ENCODE results near the gene ADAMTS3.
"Not testable (repeated sequence)": the region's sequence is repeated elsewhere in the genome, so short reads cannot be mapped to it uniquely, and the experiment has no call there.

The ADAMTS3 gene

DNA sequence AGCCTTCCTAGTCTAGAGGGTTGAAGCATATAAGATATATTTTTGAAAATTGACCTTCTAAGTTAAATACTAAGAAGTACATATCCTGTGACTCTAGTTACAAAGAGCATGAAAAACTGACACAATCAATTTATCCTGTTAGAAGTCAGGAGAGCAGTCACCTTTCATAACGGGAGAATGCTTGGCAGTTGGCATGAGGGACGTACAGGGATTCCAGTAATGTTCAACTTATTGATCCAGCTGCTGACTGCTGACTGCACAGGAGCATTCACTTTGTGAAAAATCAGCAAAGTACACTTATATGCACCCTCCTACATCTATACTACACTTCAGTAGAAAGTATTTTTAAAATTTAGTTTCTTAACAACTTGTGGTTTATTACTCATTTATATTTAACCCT is 4.2 kb downstream of the ADAMTS3 start:
- peaks cover 4% of the 10 kb centered on the region for H3K4me1 Mint-ChIP-seq
- no peaks in the 10 kb centered on the region for H3K36me3 Mint-ChIP-seq
- ATAC-seq (no peak), DNase-seq (ENCODE audit: low spot score in 2 of 2) (no peak)
- H3K27ac Mint-ChIP-seq: no peak overlapping the region
- no peaks in the 10 kb centered on the region for H3K9me3 Mint-ChIP-seq
- H3K4me3 Mint-ChIP-seq: no peak overlapping the region

- no peak for ATAC-seq
Observed at GRCh38 chr4:72564184-72564583, 4.8 kb downstream of the ADAMTS3 start.

GRCh38 chr4:72558655-72559054 is 10.4 kb downstream of the ADAMTS3 start:
- ATAC-seq: no peak
- H3K9me3 Mint-ChIP-seq: peaks cover 3% of the 10 kb centered on the region
- DNase-seq (ENCODE audit: low spot score in 2 of 2): no peak
- no peaks in the 10 kb centered on the region for H3K4me1 Mint-ChIP-seq
- no peaks in the 10 kb centered on the region for H3K36me3 Mint-ChIP-seq
- H3K27ac Mint-ChIP-seq: no peak overlapping the region
- no peak overlapping the region for H3K4me3 Mint-ChIP-seq

More at GRCh38 chr4:72564184-72564583, 4.8 kb downstream of the ADAMTS3 start:
- Mint-ChIP-seq H3K36me3 (no peaks in the 10 kb centered on the region), H3K9me3 (no peaks in the 10 kb centered on the region), H3K4me3 (no peak overlapping the region), H3K4me1 (peaks cover 4% of the 10 kb centered on the region), H3K27ac (no peak overlapping the region)
- DNase-seq (ENCODE audit: low spot score in 2 of 2): no peak

GRCh38 chr4:72557021-72557420 is 12.0 kb downstream of the ADAMTS3 start:
- DNase-seq (ENCODE audit: low spot score in 2 of 2) (no peak), ATAC-seq (no peak)
- H3K4me1 Mint-ChIP-seq: no peaks in the 10 kb centered on the region
- H3K36me3 Mint-ChIP-seq: no peaks in the 10 kb centered on the region
- H3K27ac Mint-ChIP-seq: no peak overlapping the region
- H3K9me3 Mint-ChIP-seq: peaks cover 3% of the 10 kb centered on the region
- H3K4me3 Mint-ChIP-seq: no peak overlapping the region

- no peak overlapping the region for H3K27ac Mint-ChIP-seq
- no peaks in the 10 kb centered on the region for H3K4me1 Mint-ChIP-seq
- H3K4me3 Mint-ChIP-seq: no peak overlapping the region
- H3K36me3 Mint-ChIP-seq: no peaks in the 10 kb centered on the region
- no peak for ATAC-seq
- peaks cover 3% of the 10 kb centered on the region for H3K9me3 Mint-ChIP-seq
- DNase-seq (ENCODE audit: low spot score in 2 of 2): no peak
Observed at GRCh38 chr4:72555377-72555831, 13.6 kb downstream of the ADAMTS3 start.

DNA sequence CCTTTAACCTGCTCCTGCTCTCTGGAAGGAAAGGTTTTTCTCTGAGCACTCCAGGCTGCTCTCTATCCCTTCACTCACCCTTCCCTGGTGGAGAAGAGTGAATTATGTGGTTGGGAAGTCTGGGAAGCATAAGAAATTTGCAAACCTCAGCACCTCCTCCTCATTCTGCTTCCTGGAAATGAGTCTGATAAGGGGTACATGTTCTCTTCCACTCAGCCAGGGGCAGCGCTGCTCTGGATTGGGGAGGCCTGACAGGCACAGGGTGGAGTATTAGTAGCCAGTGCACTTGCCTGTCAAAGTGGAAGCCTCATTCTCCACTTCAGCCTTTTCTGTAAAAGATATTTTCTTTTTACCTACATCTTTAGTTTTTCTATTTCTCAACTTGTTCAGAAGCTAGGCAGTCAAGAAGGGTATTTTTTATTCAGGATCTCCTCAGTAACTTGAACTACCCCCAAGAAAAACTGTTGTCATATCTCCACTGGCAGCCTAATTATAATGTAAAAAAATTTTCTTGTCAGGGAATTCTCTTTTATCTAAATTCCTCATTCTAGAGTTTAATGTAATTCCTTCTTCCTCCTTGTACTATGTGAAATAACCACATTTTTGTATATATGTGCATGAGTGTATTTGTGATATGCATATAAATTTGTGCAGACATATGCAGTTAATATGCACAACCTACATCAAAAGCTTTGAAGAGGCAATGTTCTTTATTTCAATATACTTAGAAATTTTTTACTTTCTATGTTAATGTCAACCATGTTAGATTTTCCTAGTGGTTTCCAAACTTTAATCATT is 15.3 kb downstream of the ADAMTS3 start:
- Mint-ChIP-seq H3K9me3 (peaks cover 5% of the 10 kb centered on the region), H3K4me3 (no peak overlapping the region), H3K27ac (no peak overlapping the region), H3K36me3 (no peaks in the 10 kb centered on the region), H3K4me1 (no peaks in the 10 kb centered on the region)
- no peak for DNase-seq (ENCODE audit: low spot score in 2 of 2)
- ATAC-seq: peak; percentile 34

- Mint-ChIP-seq H3K36me3 (no peaks in the 10 kb centered on the region), H3K27ac (no peak overlapping the region), H3K9me3 (peaks cover 3% of the 10 kb centered on the region), H3K4me1 (no peaks in the 10 kb centered on the region), H3K4me3 (no peak overlapping the region)
- DNase-seq (ENCODE audit: low spot score in 2 of 2): no peak
- no peak for ATAC-seq
Observed at GRCh38 chr4:72552447-72552846, 16.6 kb downstream of the ADAMTS3 start.

DNA sequence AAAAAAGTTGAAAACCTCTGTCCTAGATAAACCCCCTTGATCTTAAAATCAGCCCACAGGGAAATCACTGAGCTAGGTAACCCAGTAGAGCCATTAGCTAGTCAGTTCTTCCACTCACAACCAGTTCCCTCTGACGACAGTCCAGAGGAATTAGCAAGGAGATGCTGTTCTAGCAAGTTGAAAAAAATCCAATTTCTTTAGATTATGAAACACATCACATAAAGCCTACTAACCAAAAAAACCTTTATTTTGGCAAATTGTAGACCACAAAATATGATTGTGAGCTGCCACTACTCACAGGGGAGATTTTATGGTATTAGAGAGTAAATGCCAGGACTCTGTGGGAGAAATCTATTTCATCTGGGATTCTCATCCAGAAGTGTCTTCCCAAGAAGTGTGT is 22.6 kb downstream of the ADAMTS3 start:
- Mint-ChIP-seq H3K4me1 (no peaks in the 10 kb centered on the region), H3K36me3 (no peaks in the 10 kb centered on the region), H3K9me3 (peaks cover 3% of the 10 kb centered on the region), H3K4me3 (no peak overlapping the region), H3K27ac (no peak overlapping the region)
- ATAC-seq: no peak
- no peak for DNase-seq (ENCODE audit: low spot score in 2 of 2)

- ATAC-seq; DNase-seq (ENCODE audit: low spot score in 2 of 2); H3K4me3 Mint-ChIP-seq; H3K4me1 Mint-ChIP-seq; H3K36me3 Mint-ChIP-seq; H3K27ac Mint-ChIP-seq: not testable (repeated sequence)
- H3K9me3 Mint-ChIP-seq: peaks cover 13% of the 10 kb centered on the region
Observed at GRCh38 chr4:72540694-72541093, 28.3 kb downstream of the ADAMTS3 start.

DNA sequence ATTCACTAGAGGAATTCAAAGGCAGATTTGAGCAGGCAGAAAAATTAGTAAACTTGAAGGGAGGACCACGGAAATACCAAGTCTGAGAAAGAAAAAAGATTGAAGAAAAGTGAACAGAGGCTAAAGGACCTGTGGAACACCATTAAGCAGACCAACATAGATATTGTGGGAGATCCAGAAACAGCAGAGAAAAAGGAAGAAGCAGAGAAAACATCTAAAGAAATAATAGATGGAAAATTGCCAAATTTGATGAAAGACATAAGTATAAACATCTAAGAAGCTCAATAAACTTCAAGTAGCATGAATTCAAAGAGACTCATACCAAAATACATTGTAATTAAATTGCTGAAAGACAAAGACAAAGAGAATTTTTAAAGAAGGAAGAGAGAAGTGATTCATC is 31.0 kb downstream of the ADAMTS3 start:
- ATAC-seq: no peak
- Mint-ChIP-seq H3K27ac (no peak overlapping the region), H3K36me3 (no peaks in the 10 kb centered on the region), H3K9me3 (peaks cover 13% of the 10 kb centered on the region), H3K4me1 (no peaks in the 10 kb centered on the region), H3K4me3 (no peak overlapping the region)
- DNase-seq (ENCODE audit: low spot score in 2 of 2): no peak

GRCh38 chr4:72536443-72536842 is 32.6 kb downstream of the ADAMTS3 start:
- H3K4me1 Mint-ChIP-seq: no peaks in the 10 kb centered on the region
- peaks cover 13% of the 10 kb centered on the region for H3K9me3 Mint-ChIP-seq
- H3K27ac Mint-ChIP-seq: no peak overlapping the region
- no peak for ATAC-seq
- H3K4me3 Mint-ChIP-seq: no peak overlapping the region
- H3K36me3 Mint-ChIP-seq: no peaks in the 10 kb centered on the region
- DNase-seq (ENCODE audit: low spot score in 2 of 2): no peak

GRCh38 chr4:72531768-72532290 is 37.2 kb downstream of the ADAMTS3 start:
- no peaks in the 10 kb centered on the region for H3K36me3 Mint-ChIP-seq
- no peak for DNase-seq (ENCODE audit: low spot score in 2 of 2)
- no peaks in the 10 kb centered on the region for H3K4me1 Mint-ChIP-seq
- ATAC-seq: peak; percentile 42
- no peaks in the 10 kb centered on the region for H3K9me3 Mint-ChIP-seq
- H3K27ac Mint-ChIP-seq: no peak overlapping the region
- no peak overlapping the region for H3K4me3 Mint-ChIP-seq

DNA sequence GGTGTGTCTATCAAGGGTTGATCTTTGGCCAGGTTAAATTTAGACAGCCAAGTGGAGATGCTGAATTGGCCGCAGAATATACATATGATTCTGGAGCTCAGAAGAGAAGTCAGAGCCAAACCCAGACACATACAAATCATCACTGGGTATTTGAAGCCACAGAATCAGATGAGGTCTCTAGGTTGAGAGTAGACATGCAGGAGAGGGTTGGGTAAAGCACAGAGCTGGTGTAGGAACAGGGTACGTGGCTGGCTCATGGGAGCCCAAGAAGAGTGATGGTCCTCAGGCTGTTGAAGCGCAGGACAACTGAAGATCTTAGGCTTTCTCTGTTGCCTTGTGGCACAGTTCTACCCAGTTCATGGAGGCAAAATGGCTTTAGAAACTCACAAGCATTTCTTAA is 37.7 kb downstream of the ADAMTS3 start:
- no peaks in the 10 kb centered on the region for H3K9me3 Mint-ChIP-seq
- H3K27ac Mint-ChIP-seq: no peak overlapping the region
- ATAC-seq (peak; percentile 72), DNase-seq (ENCODE audit: low spot score in 2 of 2) (no peak)
- H3K4me1 Mint-ChIP-seq: no peaks in the 10 kb centered on the region
- no peak overlapping the region for H3K4me3 Mint-ChIP-seq
- H3K36me3 Mint-ChIP-seq: no peaks in the 10 kb centered on the region

DNA sequence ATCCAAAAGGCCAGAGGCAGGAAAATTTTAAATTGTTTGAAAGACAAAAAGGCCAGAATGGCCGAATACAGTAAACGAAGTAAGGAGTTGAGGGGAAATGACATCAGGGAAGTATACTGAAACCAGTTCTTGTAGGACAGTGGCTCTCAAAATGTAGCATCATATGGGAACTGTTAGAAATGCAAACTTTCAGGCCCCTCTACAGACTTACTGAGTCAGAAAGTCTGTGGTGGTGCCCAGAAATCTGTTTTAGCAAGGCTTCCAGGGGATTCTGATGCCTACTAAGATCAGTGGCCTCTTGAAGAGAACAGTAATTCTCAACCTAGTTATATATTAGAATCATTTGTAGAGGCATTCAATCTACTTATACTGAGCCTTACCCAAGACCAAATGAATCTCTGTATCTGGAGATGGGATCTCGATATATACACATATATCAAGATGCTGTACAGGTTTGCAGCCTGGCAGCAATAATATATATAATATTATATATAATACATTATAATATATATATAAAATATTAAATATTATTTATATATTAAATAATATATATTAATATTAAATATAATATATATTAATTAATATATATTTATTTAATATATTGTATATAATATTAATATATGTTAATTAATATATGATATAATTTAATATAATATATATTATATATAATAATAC is 39.7 kb downstream of the ADAMTS3 start:
- no peak overlapping the region for H3K27ac Mint-ChIP-seq
- peaks cover 3% of the 10 kb centered on the region for H3K9me3 Mint-ChIP-seq
- DNase-seq (ENCODE audit: low spot score in 2 of 2) (no peak), ATAC-seq (peak; percentile 67)
- H3K36me3 Mint-ChIP-seq: no peaks in the 10 kb centered on the region
- H3K4me1 Mint-ChIP-seq: no peaks in the 10 kb centered on the region
- H3K4me3 Mint-ChIP-seq: no peak overlapping the region

- no peak for ATAC-seq
- H3K4me3 Mint-ChIP-seq: no peak overlapping the region
- H3K9me3 Mint-ChIP-seq: peaks cover 3% of the 10 kb centered on the region
- no peaks in the 10 kb centered on the region for H3K36me3 Mint-ChIP-seq
- no peak overlapping the region for H3K27ac Mint-ChIP-seq
- DNase-seq (ENCODE audit: low spot score in 2 of 2): no peak
- no peaks in the 10 kb centered on the region for H3K4me1 Mint-ChIP-seq
Observed at GRCh38 chr4:72527038-72527646, 41.9 kb downstream of the ADAMTS3 start.
